HepG2 (cell line): ENCODE measurements around the gene PDCD11. TPM values are rescaled to one million over a fixed set of nuclear protein-coding genes. Genes with fewer than 3 reads are reported as not detected.

Experiments used
- BRCA1 ChIP-seq: sonication (generic); formaldehyde crosslinking; IDR thresholded peaks from 2 replicates; pipeline ENCODE4 v1.4.0; 2020; ENCODE audit warnings: missing genetic modification reagents
- CHD2 ChIP-seq: IDR thresholded peaks from 2 replicates; pipeline ENCODE4 v1.6.1; 2011; ENCODE audit warnings: low read depth, low read length, improper control_type of control experiment
- GLI4 ChIP-seq: sonication (generic); formaldehyde crosslinking; IDR thresholded peaks from 2 replicates; pipeline ENCODE4 v1.5.1; 2020; ENCODE audit warnings: missing genetic modification reagents, mild to moderate bottlenecking, moderate library complexity, borderline replicate concordance
- HBP1 ChIP-seq: IDR thresholded peaks from 2 replicates; pipeline ENCODE4 v1.6.1; 2016; ENCODE audit warnings: low read depth, control low read depth
- HDAC2 ChIP-seq: sonication (generic); formaldehyde crosslinking; IDR thresholded peaks from 2 replicates; pipeline ENCODE4 v1.4.0; 2020; ENCODE audit warnings: missing genetic modification reagents
- HNRNPLL ChIP-seq: fragments of 200-400 bp; formaldehyde crosslinking; IDR thresholded peaks from 2 replicates; pipeline ENCODE4 v1.6.1; 2017; ENCODE audit warnings: mild to moderate bottlenecking, low read depth, low read length; ENCODE audit not compliant: poor library complexity, severe bottlenecking
- KAT2B ChIP-seq: fragments of 150-350 bp; IDR thresholded peaks from 2 replicates; pipeline ENCODE4 v1.6.1; 2014; ENCODE audit warnings: low read depth, low read length, borderline replicate concordance
- MAFF ChIP-seq: IDR thresholded peaks from 2 replicates; pipeline ENCODE4 v1.6.1; 2011; ENCODE audit warnings: low read depth, low read length, improper control_type of control experiment
- MBD4 ChIP-seq: IDR thresholded peaks from 2 replicates; pipeline ENCODE4 v1.6.1; 2012; ENCODE audit warnings: low read length, inconsistent platforms, borderline replicate concordance
- NR2F1 ChIP-seq, 2 experiments: fragments of 450-650 bp in 1 of 2; formaldehyde crosslinking in 1 of 2; IDR thresholded peaks; 2 replicates each; pipeline versions ENCODE4 v1.5.0 to v1.6.1; 2016 to 2020; ENCODE audit warnings: mild to moderate bottlenecking in 1 of 2, missing compliant biosample characterization in 1 of 2, missing genetic modification reagents in 1 of 2, moderate library complexity in 1 of 2
- POLR2A ChIP-seq, 2 experiments: IDR thresholded peaks; 2 replicates each; pipeline ENCODE4 v1.6.1; 2011; ENCODE audit warnings: low read depth in 2 of 2, low read length in 2 of 2, mild to moderate bottlenecking in 1 of 2, moderate library complexity in 1 of 2; ENCODE audit not compliant: insufficient read depth in 1 of 2
- XBP1 ChIP-seq: sonication (generic); formaldehyde crosslinking; IDR thresholded peaks from 2 replicates; pipeline ENCODE4 v1.5.0; 2020; ENCODE audit warnings: missing genetic modification reagents
- ZNF329 ChIP-seq: sonication (generic); formaldehyde crosslinking; IDR thresholded peaks from 2 replicates; pipeline ENCODE4 v1.9.0; 2021; ENCODE audit warnings: low read depth, mild to moderate bottlenecking, missing genetic modification reagents
- ZNF639 ChIP-seq: conservative IDR thresholded peaks from 2 replicates; pipeline ENCODE4 v1.6.1; 2018; ENCODE audit warnings: missing genetic modification reagents
- ZNF660 ChIP-seq: sonication (generic); formaldehyde crosslinking; IDR thresholded peaks from 2 replicates; pipeline ENCODE4 v1.5.1; 2020; ENCODE audit warnings: mild to moderate bottlenecking, low read depth, missing genetic modification reagents, borderline replicate concordance
- ZNF704 ChIP-seq: sonication (generic); formaldehyde crosslinking; IDR thresholded peaks from 2 replicates; pipeline ENCODE4 v1.8.1; 2023; ENCODE audit warnings: mild to moderate bottlenecking, inconsistent platforms, moderate library complexity, missing genetic modification reagents, borderline replicate concordance
- ZNF879 ChIP-seq: sonication (generic); formaldehyde crosslinking; IDR thresholded peaks from 2 replicates; pipeline ENCODE4 v1.8.1; 2023; ENCODE audit warnings: missing genetic modification reagents
- polyA plus RNA-seq, 8 experiments: library from polyadenylated mRNA; depleted of rRNA in 3 of 8; stranded (reverse) in 7 of 8; unstranded in 1 of 8; fragments of >200 nt; fragmentation: Illumina TruSeq in 4 of 8; extraction: Trizol in 4 of 8; gene quantifications; 2 replicates each; pipeline versions ENCODE4 v1.2.1 to v1.2.3, GENCODE V29; 2011 to 2016; ENCODE audit warnings: low read depth in 4 of 8, missing spikeins in 1 of 8, mixed read lengths in 1 of 8; ENCODE audit not compliant: insufficient read depth in 1 of 8
- total RNA-seq, 5 experiments: library from RNA; depleted of rRNA; stranded (reverse); fragments of >200 nt; fragmentation: Illumina TruSeq; extraction: Trizol; gene quantifications; 2 replicates each; pipeline ENCODE4 v1.2.3, GENCODE V29; 2016; ENCODE audit warnings: low read depth in 1 of 5
- TF ChIP-seq, protein P1 (sequence below): sonication (generic); formaldehyde crosslinking; IDR thresholded peaks from 2 replicates; pipeline ENCODE4 v1.4.0; 2020; ENCODE audit warnings: low read depth, mild to moderate bottlenecking, missing genetic modification reagents
- TF ChIP-seq, protein P2 (sequence below): sonication (generic); formaldehyde crosslinking; IDR thresholded peaks from 2 replicates; pipeline ENCODE4 v1.9.0; 2022; ENCODE audit warnings: missing genetic modification reagents, mild to moderate bottlenecking, borderline replicate concordance
- TF ChIP-seq, protein P3 (sequence below): sonication (generic); formaldehyde crosslinking; IDR thresholded peaks from 2 replicates; pipeline ENCODE4 v1.4.0; 2020; ENCODE audit warnings: missing genetic modification reagents, borderline replicate concordance

The PDCD11 gene
- total and polyA plus RNA-seq, 2 of the 13 experiments (the other 11 are each of a cell fraction or from before 2014, with no cell fraction given) = 12.8 to 52.8 TPM

GRCh38 chr10:103350517-103351260, 45.7 kb upstream of the PDCD11 start, which contains the start of gene PCGF6 (continued):
- TF ChIP-seq HBP1 (CRISPR knock-in tag) (peak; percentile 66; the same call in 1 of the 2 replicates), GLI4 (CRISPR knock-in tag) (no peak), ZNF639 (CRISPR knock-in tag) (no peak), BRCA1 (CRISPR knock-in tag) (no peak), MBD4 (no peak), ZNF329 (CRISPR knock-in tag) (no peak), XBP1 (CRISPR knock-in tag) (no peak), KAT2B (no peak), ZNF660 (CRISPR knock-in tag) (no peak), ZNF879 (CRISPR knock-in tag) (no peak), NR2F1 (CRISPR knock-in tag; IDR thresholded peaks at IDR 0.05) (no peak), MAFF (no peak), POLR2A (IDR thresholded peaks at IDR 0.05; ENCODE audit: insufficient read depth in 1 of 2, low read depth in 2 of 2, low read length in 2 of 2) (peak in 1 of 2 experiments; percentile 74; a peak in 3 of 4 replicates), CHD2 (peak; percentile 50; the same call in 1 of the 2 replicates), HDAC2 (0 out of 2 replicates have a peak, but pooled peaks have one; percentile 14), ZNF704 (CRISPR knock-in tag) (0 out of 2 replicates have a peak, but pooled peaks have one; percentile 3), HNRNPLL (peak; percentile 78)
- TF ChIP-seq, protein P1, sequence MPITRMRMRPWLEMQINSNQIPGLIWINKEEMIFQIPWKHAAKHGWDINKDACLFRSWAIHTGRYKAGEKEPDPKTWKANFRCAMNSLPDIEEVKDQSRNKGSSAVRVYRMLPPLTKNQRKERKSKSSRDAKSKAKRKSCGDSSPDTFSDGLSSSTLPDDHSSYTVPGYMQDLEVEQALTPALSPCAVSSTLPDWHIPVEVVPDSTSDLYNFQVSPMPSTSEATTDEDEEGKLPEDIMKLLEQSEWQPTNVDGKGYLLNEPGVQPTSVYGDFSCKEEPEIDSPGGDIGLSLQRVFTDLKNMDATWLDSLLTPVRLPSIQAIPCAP (CRISPR knock-in tag) = no peak
- TF ChIP-seq, protein P2, sequence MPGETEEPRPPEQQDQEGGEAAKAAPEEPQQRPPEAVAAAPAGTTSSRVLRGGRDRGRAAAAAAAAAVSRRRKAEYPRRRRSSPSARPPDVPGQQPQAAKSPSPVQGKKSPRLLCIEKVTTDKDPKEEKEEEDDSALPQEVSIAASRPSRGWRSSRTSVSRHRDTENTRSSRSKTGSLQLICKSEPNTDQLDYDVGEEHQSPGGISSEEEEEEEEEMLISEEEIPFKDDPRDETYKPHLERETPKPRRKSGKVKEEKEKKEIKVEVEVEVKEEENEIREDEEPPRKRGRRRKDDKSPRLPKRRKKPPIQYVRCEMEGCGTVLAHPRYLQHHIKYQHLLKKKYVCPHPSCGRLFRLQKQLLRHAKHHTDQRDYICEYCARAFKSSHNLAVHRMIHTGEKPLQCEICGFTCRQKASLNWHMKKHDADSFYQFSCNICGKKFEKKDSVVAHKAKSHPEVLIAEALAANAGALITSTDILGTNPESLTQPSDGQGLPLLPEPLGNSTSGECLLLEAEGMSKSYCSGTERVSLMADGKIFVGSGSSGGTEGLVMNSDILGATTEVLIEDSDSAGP (CRISPR knock-in tag) = peak; percentile 98; the same call in 1 of the 2 replicates
- TF ChIP-seq, protein P3, sequence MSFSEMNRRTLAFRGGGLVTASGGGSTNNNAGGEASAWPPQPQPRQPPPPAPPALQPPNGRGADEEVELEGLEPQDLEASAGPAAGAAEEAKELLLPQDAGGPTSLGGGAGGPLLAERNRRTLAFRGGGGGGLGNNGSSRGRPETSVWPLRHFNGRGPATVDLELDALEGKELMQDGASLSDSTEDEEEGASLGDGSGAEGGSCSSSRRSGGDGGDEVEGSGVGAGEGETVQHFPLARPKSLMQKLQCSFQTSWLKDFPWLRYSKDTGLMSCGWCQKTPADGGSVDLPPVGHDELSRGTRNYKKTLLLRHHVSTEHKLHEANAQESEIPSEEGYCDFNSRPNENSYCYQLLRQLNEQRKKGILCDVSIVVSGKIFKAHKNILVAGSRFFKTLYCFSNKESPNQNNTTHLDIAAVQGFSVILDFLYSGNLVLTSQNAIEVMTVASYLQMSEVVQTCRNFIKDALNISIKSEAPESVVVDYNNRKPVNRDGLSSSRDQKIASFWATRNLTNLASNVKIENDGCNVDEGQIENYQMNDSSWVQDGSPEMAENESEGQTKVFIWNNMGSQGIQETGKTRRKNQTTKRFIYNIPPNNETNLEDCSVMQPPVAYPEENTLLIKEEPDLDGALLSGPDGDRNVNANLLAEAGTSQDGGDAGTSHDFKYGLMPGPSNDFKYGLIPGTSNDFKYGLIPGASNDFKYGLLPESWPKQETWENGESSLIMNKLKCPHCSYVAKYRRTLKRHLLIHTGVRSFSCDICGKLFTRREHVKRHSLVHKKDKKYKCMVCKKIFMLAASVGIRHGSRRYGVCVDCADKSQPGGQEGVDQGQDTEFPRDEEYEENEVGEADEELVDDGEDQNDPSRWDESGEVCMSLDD (CRISPR knock-in tag) = no peak
